Mesenchymal stem cell (in vitro differentiated cells and primary cell): ENCODE measurements around the gene VPS41.
A peak's percentile ranks its signal among the peaks of the same experiment; 100 is the strongest.

Experiments used
- DNase-seq: peaks from one replicate; pipeline ENCODE4 v3.0.0-alpha.2; 2013
- H2AFZ ChIP-seq: one replicate; pipeline ENCODE4 v1.6.1; 2013; ENCODE audit warnings: low read depth, mild to moderate bottlenecking, control low read depth, inconsistent platforms, low read length, moderate library complexity
- H2AK5ac ChIP-seq: 2 replicates; pipeline ENCODE4 v1.6.1; 2013; ENCODE audit warnings: low read length, moderate library complexity, mild to moderate bottlenecking, inconsistent platforms; ENCODE audit not compliant: severe bottlenecking
- H2BK120ac ChIP-seq: one replicate; pipeline ENCODE4 v1.6.1; 2013; ENCODE audit warnings: low read depth, mild to moderate bottlenecking, inconsistent platforms, low read length, moderate library complexity
- H2BK12ac ChIP-seq, 2 experiments: one replicate each; pipeline ENCODE4 v1.6.1; 2013; ENCODE audit warnings: inconsistent platforms in 2 of 2, low read length in 2 of 2, mild to moderate bottlenecking in 2 of 2, moderate library complexity in 2 of 2, control low read depth in 1 of 2
- H2BK15ac ChIP-seq: one replicate; pipeline ENCODE4 v1.6.1; 2013; ENCODE audit warnings: mild to moderate bottlenecking, low read depth, inconsistent platforms; ENCODE audit not compliant: poor library complexity, severe bottlenecking
- H2BK5ac ChIP-seq: 2 replicates; pipeline ENCODE4 v1.6.1; 2013; ENCODE audit warnings: low read depth, mild to moderate bottlenecking, low read length, control low read depth, inconsistent platforms; ENCODE audit not compliant: poor library complexity, severe bottlenecking
- H3K14ac ChIP-seq, 2 experiments: one replicate each; pipeline ENCODE4 v1.6.1; 2013; ENCODE audit warnings: inconsistent platforms in 2 of 2, low read length in 2 of 2, control low read depth in 1 of 2, mild to moderate bottlenecking in 1 of 2, moderate library complexity in 1 of 2
- H3K18ac ChIP-seq, 2 experiments: one replicate each; pipeline ENCODE4 v1.6.1; 2013; ENCODE audit warnings: inconsistent platforms in 2 of 2, low read length in 2 of 2, control low read depth in 1 of 2, low read depth in 1 of 2, mild to moderate bottlenecking in 1 of 2
- H3K23ac ChIP-seq, 2 experiments: one replicate each; pipeline ENCODE4 v1.6.1; 2013; ENCODE audit warnings: inconsistent platforms in 2 of 2, low read length in 2 of 2, mild to moderate bottlenecking in 2 of 2, moderate library complexity in 2 of 2, control low read depth in 1 of 2
- H3K27ac ChIP-seq: 2 replicates; pipeline ENCODE4 v1.5.1; 2013; ENCODE audit warnings: mild to moderate bottlenecking, moderate library complexity, low read length, control low read depth, inconsistent platforms; ENCODE audit not compliant: poor library complexity, severe bottlenecking
- H3K27me3 ChIP-seq, 2 experiments: 2 replicates each; pipeline versions ENCODE4 v1.6.1 to v1.7.0; 2013; ENCODE audit warnings: low read length in 2 of 2, mild to moderate bottlenecking in 2 of 2, moderate library complexity in 2 of 2, control low read depth in 1 of 2, inconsistent platforms in 1 of 2; ENCODE audit not compliant: control insufficient read depth in 1 of 2, insufficient read depth in 1 of 2
- H3K36me3 ChIP-seq, 2 experiments: 2 replicates each; pipeline versions ENCODE4 v1.6.1 to v1.7.0; 2013; ENCODE audit warnings: low read length in 2 of 2, control low read depth in 1 of 2, inconsistent platforms in 1 of 2, low read depth in 1 of 2, mild to moderate bottlenecking in 1 of 2; ENCODE audit not compliant: insufficient read depth in 2 of 2, control insufficient read depth in 1 of 2
- H3K4ac ChIP-seq, 2 experiments: one replicate each; pipeline ENCODE4 v1.6.1; 2013; ENCODE audit warnings: inconsistent platforms in 2 of 2, low read length in 2 of 2, mild to moderate bottlenecking in 2 of 2, moderate library complexity in 2 of 2, control low read depth in 1 of 2, low read depth in 1 of 2
- H3K4me1 ChIP-seq: 2 replicates; pipeline ENCODE4 v1.6.1; 2013; ENCODE audit warnings: low read depth, low read length, control low read depth; ENCODE audit not compliant: control insufficient read depth, insufficient read depth
- H3K4me2 ChIP-seq: 2 replicates; pipeline ENCODE4 v1.6.1; 2013; ENCODE audit warnings: low read length, mild to moderate bottlenecking, inconsistent platforms; ENCODE audit not compliant: poor library complexity, severe bottlenecking
- H3K4me3 ChIP-seq, 2 experiments: 2 replicates each; pipeline versions ENCODE4 v1.5.1 to v1.7.0; 2013; ENCODE audit warnings: low read length in 2 of 2, mild to moderate bottlenecking in 2 of 2, control low read depth in 1 of 2, low read depth in 1 of 2; ENCODE audit not compliant: insufficient read depth in 1 of 2
- H3K79me1 ChIP-seq: replicated peaks from 2 replicates; pipeline ENCODE4 v1.6.1; 2013; ENCODE audit warnings: mild to moderate bottlenecking, control low read depth, low read length, inconsistent platforms; ENCODE audit not compliant: poor library complexity, severe bottlenecking
- H3K9ac ChIP-seq: 2 replicates; pipeline ENCODE4 v1.7.0; 2013; ENCODE audit warnings: mild to moderate bottlenecking, low read length, moderate library complexity
- H3K9me3 ChIP-seq: 2 replicates; pipeline ENCODE4 v1.7.0; 2013; ENCODE audit warnings: mild to moderate bottlenecking, low read length; ENCODE audit not compliant: control insufficient read depth
- H4K8ac ChIP-seq: one replicate; pipeline ENCODE4 v1.6.1; 2013; ENCODE audit warnings: inconsistent platforms, mild to moderate bottlenecking, low read length, moderate library complexity
- H4K91ac ChIP-seq: one replicate; pipeline ENCODE4 v1.6.1; 2013; ENCODE audit warnings: mild to moderate bottlenecking, low read length, inconsistent platforms
- WGBS: methylation state at CpG from one replicate; pipeline ENCODE4 v1.1.7; 2013; ENCODE audit warnings: mixed read lengths; 5-methylcytosine and 5-hydroxymethylcytosine counted together

VPS41 gene

DNA sequence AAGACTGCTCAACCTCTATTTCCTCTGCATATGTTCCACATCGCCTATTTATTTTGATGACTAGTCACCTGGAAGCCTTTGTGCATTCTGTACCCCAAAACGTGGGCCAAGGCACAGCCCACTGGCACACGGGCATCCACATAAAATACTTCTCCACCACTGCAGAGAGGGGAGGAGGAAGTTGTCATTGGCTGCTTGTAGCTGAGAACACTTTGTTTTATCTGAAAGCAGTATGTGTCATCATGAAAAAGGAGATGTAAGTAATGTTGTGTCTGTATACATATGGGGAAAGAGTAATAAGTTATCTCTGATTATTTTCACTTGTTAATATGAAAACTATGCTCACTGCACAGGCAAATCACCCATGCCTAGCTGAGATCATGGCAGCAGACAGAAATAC, 229.6 kb downstream of the VPS41 start:
- H3K4me2 ChIP-seq, result no peak overlapping the region

DNA sequence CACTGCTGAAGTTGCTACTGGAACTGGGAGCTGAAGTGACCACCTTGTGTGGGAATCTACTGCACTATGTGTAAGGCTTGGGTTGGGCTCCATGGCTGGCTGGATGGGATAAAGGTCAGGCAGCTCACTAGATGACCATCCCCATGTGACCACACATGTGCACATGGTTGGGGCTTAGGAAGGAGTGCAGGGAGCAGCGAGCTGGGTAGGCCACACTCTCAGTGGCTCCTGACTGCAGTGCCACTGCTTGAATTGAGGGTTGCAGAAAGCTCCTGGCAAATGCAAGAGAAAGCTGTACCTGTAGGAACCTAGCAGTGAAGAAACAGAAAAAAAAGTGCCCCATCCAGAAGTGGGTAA, 230.3 kb downstream of the VPS41 start:
- no peak for DNase-seq
- Histone ChIP-seq H3K4me3 (no peak overlapping the region), H3K18ac (no peak overlapping the region), H4K8ac (no peak overlapping the region), H3K79me1 (no peaks in the 10 kb centered on the region), H2BK5ac (no peak overlapping the region), H3K14ac (no peak overlapping the region), H2BK15ac (no peak overlapping the region), H2BK12ac (no peak overlapping the region), H2AFZ (no peak overlapping the region), H2AK5ac (no peak overlapping the region), H2BK120ac (no peak overlapping the region), H3K36me3 (no peaks in the 10 kb centered on the region), H4K91ac (no peak overlapping the region), H3K27ac (no peak overlapping the region), H3K4me2 (no peak overlapping the region), H3K9ac (no peak overlapping the region), H3K27me3 (peaks cover 0 to 4% of the 10 kb centered on the region in 2 experiments), H3K4ac (no peak overlapping the region), H3K9me3 (no peaks in the 10 kb centered on the region), H3K4me1 (no peaks in the 10 kb centered on the region), H3K23ac (no peak overlapping the region)
- WGBS, result 63% methylated on average over 1 of the region's 1 CpG

More for the DNA sequence above, 229.6 kb downstream of the VPS41 start:
- no peak overlapping the region for H3K14ac ChIP-seq
- no peak overlapping the region for H3K9ac ChIP-seq
- DNase-seq, result no peak
- no peaks in the 10 kb centered on the region for H3K79me1 ChIP-seq
- H3K4ac ChIP-seq, result no peak overlapping the region
- H3K9me3 ChIP-seq, result no peaks in the 10 kb centered on the region
- H3K23ac ChIP-seq, result no peak overlapping the region
- no peak overlapping the region for H4K8ac ChIP-seq
- no peak overlapping the region for H3K27ac ChIP-seq
- H2AK5ac ChIP-seq, result no peak overlapping the region
- no peak overlapping the region for H3K4me3 ChIP-seq
- peaks cover 0 to 4% of the 10 kb centered on the region in 2 experiments for H3K27me3 ChIP-seq
- H3K4me1 ChIP-seq, result no peaks in the 10 kb centered on the region
- no peak overlapping the region for H2BK15ac ChIP-seq
- 73% methylated on average over 1 of the region's 3 CpGs for WGBS
- H3K36me3 ChIP-seq, result no peaks in the 10 kb centered on the region
- no peak overlapping the region for H3K18ac ChIP-seq
- no peak overlapping the region for H2BK120ac ChIP-seq
- no peak overlapping the region for H4K91ac ChIP-seq
- H2AFZ ChIP-seq, result no peak overlapping the region
- H2BK5ac ChIP-seq, result no peak overlapping the region
- no peak overlapping the region for H2BK12ac ChIP-seq

DNA sequence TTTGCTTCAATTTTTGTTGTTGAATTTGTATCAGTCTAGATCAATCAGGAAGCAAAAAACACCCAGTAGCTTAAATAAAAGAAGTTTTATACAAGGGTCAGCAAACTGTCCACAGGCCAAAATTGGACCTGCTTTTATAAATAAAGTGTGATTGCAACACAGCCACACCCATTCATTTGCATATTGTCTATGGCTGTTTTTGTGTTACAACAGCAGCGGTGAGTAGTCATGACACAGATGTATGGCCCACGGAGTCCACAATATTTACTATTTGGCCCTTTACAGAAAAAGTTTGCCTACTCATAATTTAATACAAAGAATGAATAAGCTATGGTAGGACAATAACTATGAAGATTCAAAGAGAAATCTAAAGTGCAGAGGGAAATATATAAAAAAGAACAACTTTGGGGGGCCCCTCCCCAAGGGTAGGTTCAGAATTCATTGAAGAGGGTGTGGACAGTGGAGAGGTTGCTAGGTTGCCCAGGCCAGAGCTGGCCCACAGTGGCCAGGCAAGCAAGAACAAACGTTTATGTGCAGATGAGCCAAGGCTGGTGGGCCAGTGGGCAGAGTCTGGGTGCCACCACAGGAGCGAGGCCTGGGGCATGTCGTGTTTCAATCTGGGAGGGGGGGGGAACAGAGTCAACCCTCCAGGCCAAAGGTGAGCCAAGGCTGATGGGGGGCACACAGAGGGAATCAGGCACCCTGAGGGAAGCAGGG, 230.9 kb downstream of the VPS41 start:
- Histone ChIP-seq H3K4me3 (no peak overlapping the region), H2BK5ac (no peak overlapping the region), H3K23ac (no peak overlapping the region), H3K4me1 (no peaks in the 10 kb centered on the region), H3K9me3 (no peaks in the 10 kb centered on the region), H3K27ac (no peak overlapping the region), H3K18ac (no peak overlapping the region), H4K8ac (no peak overlapping the region), H3K4ac (no peak overlapping the region), H3K36me3 (no peaks in the 10 kb centered on the region), H3K27me3 (peaks cover 0 to 4% of the 10 kb centered on the region in 2 experiments), H2AFZ (no peak overlapping the region), H2BK15ac (no peak overlapping the region), H2BK12ac (no peak overlapping the region), H2AK5ac (no peak overlapping the region), H3K79me1 (no peaks in the 10 kb centered on the region), H3K9ac (no peak overlapping the region), H4K91ac (no peak overlapping the region), H3K14ac (no peak overlapping the region), H2BK120ac (no peak overlapping the region), H3K4me2 (no peak overlapping the region)
- no peak for DNase-seq
- 69% methylated on average over 4 of the region's 5 CpGs for WGBS

DNA sequence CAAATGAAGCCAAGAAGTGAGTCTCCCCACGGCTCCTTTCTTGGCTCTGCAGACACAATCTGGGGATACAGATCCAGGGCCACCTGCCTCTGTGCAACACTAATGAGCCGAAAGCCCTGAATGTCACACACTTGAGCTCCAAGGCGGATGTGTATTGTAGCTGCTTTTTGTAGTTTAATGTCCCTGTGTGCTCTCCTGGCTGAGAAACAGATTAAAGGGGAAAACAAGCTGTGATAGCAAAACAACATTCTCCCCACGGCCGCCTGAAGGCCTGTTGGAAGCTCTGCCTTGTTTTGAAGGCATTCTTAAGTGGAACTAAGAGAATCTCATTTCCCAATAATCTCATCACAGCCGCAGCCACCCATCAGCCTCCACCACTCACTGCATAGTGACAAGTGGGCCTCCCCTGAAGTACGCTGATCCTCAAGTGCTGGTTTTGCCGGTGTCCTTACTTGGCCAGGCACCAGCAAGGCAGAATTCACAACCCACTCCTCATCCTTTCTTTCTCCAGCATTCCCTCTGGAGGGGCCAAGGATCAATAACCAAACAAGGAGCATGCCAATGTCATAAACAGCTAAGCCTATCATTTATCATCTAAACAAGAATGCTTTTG, 233.4 kb downstream of the VPS41 start:
- H3K4ac ChIP-seq, result no peak overlapping the region
- no peak overlapping the region for H4K91ac ChIP-seq
- no peak overlapping the region for H2BK5ac ChIP-seq
- no peak overlapping the region for H3K4me2 ChIP-seq
- H2AFZ ChIP-seq, result no peak overlapping the region
- no peak overlapping the region for H3K18ac ChIP-seq
- peak overlapping the region; percentile 31 for H3K9ac ChIP-seq
- no peak for DNase-seq
- no peak overlapping the region for H3K14ac ChIP-seq
- H3K23ac ChIP-seq, result no peak overlapping the region
- WGBS, result 78% methylated on average over 8 of the region's 8 CpGs
- no peaks in the 10 kb centered on the region for H3K27me3 ChIP-seq
- H2BK120ac ChIP-seq, result no peak overlapping the region
- H3K9me3 ChIP-seq, result no peaks in the 10 kb centered on the region
- no peak overlapping the region for H3K27ac ChIP-seq
- no peaks in the 10 kb centered on the region for H3K36me3 ChIP-seq
- H2BK15ac ChIP-seq, result no peak overlapping the region
- H3K4me3 ChIP-seq, result no peak overlapping the region
- no peaks in the 10 kb centered on the region for H3K4me1 ChIP-seq
- no peak overlapping the region for H4K8ac ChIP-seq
- no peak overlapping the region for H2AK5ac ChIP-seq
- H2BK12ac ChIP-seq, result no peak overlapping the region
- H3K79me1 ChIP-seq, result no peaks in the 10 kb centered on the region
